ENCODE results near the gene RNFT2.

Gene RNFT2

GRCh38 chr12:116860263-116860662 is 122.1 kb downstream of the RNFT2 start:
- no peak for TF ChIP-seq CTCF (IDR thresholded peaks at IDR 0.05; ENCODE audit: low read depth, low read length)
- DNase-seq (ENCODE audit: low read depth in 2 of 2): no peak
- H3K4me3 ChIP-seq (replicated peaks in 1 of 2; ENCODE audit: low read depth in 2 of 2, low read length in 2 of 2): peak overlapping the region in 1 of 2 donors; percentile 33

- no peak for TF ChIP-seq CTCF (IDR thresholded peaks at IDR 0.05; ENCODE audit: low read depth, low read length)
- peak overlapping the region in 1 of 2 donors; percentile 16 for H3K4me3 ChIP-seq (replicated peaks in 1 of 2; ENCODE audit: low read depth in 2 of 2, low read length in 2 of 2)
- DNase-seq (ENCODE audit: low read depth in 2 of 2): peak; percentile 61 to 80
Measured at GRCh38 chr12:116861320-116861719, 123.2 kb downstream of the RNFT2 start.

GRCh38 chr12:116862167-116862566 is 124.1 kb downstream of the RNFT2 start:
- no peak for DNase-seq (ENCODE audit: low read depth in 2 of 2)
- H3K4me3 ChIP-seq (replicated peaks in 1 of 2; ENCODE audit: low read depth in 2 of 2, low read length in 2 of 2): no peak overlapping the region
- no peak for TF ChIP-seq CTCF (IDR thresholded peaks at IDR 0.05; ENCODE audit: low read depth, low read length)

- DNase-seq (ENCODE audit: low read depth in 2 of 2): peak in 1 of 2 donors; percentile 61
Measured at GRCh38 chr12:116863275-116863767, 125.2 kb downstream of the RNFT2 start.

GRCh38 chr12:116864371-116865160 is 126.5 kb downstream of the RNFT2 start:
- H3K4me3 ChIP-seq (replicated peaks in 1 of 2; ENCODE audit: low read depth in 2 of 2, low read length in 2 of 2): no peak overlapping the region
- TF ChIP-seq CTCF (IDR thresholded peaks at IDR 0.05; ENCODE audit: low read depth, low read length): no peak
- DNase-seq (ENCODE audit: low read depth in 2 of 2): peak; percentile 51 to 93

More at GRCh38 chr12:116863275-116863767, 125.2 kb downstream of the RNFT2 start:
- peak; percentile 66 for TF ChIP-seq CTCF (IDR thresholded peaks at IDR 0.05; ENCODE audit: low read depth, low read length)
- H3K4me3 ChIP-seq (replicated peaks in 1 of 2; ENCODE audit: low read depth in 2 of 2, low read length in 2 of 2): no peak overlapping the region

- TF ChIP-seq CTCF (IDR thresholded peaks at IDR 0.05; ENCODE audit: low read depth, low read length): no peak
- no peak for DNase-seq (ENCODE audit: low read depth in 2 of 2)
- H3K4me3 ChIP-seq (replicated peaks in 1 of 2; ENCODE audit: low read depth in 2 of 2, low read length in 2 of 2): no peak overlapping the region
Measured at GRCh38 chr12:116867523-116867922, 129.4 kb downstream of the RNFT2 start.
